ENCODE measurements around the gene CMPK1.

Gene CMPK1

DNA sequence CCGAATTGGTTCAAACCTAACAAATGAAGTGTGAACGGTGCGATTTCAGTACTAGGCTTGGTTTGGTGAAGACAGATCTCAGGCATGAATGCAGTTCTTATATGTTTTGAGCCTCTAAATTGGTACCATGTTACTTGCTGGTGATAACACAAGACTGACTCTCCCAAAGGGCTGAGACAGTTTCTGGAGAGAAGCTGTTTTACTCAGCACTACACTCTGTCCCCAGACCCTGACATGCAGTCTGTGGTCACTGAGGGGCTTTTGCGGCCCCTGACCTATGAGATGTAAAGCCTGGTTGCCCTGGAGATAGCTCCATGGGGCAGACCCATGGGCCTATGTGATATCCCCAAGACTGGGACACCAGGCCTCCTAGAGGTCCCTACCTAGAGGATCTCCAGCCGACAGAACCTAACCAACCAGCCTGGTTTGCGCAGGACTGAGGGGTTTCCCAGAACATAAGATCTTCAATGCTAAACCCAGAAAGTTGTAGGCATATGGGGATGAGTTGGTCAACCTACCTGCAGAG lies 63.1 kb downstream of the CMPK1 start:
- DNase-seq (ENCODE audit: low spot score), result no peak

DNA sequence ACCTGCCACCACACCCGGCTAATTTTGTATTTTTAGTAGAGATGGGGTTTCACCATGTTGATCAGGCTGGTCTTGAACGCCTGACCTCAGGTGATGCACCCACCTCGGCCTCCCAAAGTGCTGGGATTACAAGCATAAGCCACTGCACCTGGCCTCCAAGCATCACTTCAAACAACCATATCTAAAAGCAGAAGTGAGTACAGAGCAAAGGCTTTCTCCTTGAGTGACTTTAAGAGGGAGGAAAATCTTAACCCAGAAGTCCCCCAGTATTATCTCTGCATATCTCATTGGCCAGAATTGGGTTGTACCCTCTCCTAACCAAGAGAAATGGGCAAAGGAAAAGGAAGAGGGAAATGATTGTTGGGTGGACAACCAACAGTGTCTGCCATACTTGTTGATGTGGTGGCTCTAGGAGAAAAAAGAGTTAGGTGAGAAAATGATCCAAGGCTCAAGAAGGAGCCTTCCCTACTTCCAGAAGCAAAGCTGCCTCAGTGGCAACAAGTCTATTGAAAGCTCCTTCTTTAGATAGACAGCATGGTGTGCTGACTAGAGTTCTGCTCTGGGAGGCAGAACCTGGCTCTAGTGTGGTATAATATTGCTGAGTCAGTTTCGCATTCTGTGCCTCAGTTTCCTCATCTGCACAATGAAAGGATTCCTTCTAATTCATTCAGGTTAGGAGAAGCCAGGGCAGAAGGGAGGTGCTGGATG lies 65.7 kb downstream of the CMPK1 start:
- no peak for DNase-seq (ENCODE audit: low spot score)

DNA sequence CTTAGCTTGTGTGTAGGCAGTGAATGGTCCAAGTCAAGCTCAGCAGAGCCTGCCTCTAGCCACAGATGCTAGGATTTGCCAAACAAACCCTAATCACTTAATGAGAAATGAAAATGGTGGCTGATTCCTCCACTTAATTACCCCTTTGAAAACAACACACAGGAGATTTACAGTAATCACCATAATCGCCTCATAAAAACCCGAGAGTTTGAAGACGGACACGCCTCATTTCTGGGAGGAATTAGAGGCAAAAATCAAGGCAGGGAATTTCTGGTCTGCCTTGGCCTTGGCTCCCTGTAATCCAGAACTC lies 66.2 kb downstream of the CMPK1 start:
- DNase-seq (ENCODE audit: low spot score), result no peak

DNA sequence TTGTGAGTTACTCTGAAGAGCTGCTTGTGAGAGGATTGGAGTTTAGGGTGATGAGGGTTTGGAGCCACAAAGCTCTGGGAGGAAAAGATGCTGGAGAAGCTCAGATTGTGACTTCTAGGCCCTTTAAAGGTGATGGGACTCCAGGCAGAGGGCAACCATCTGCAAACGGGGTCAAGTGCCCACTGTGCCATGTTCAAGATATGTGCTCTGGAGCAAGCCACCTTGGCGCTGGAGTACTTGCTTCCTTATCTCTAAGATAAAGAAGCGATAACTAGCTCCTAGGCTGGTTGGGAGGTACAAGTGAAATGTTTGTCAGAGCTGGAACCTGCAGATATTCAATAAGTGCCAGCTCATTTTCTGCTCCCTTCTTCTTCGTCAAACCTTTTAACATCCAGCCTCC lies 68.2 kb downstream of the CMPK1 start:
- no peak for DNase-seq (ENCODE audit: low spot score)

DNA sequence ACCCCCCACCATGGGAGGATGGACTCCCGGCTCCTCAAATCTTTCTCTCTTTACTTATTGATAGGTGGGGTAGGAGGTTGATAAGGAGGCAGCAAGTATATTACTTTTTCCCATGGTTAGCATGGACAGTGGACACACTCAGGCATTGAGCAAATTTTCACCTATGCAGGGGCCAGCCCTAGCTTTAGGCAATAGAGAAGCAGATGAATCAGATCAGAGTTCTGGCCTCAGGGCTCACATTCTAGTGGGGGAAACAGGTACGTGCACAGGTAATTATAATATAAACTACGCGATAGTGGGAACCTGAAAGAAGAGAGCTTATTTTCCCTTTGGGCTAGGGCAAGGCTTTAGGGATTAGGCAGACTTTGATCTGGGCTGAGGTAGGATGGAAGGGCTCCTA lies 69.0 kb downstream of the CMPK1 start:
- DNase-seq (ENCODE audit: low spot score), result no peak

DNA sequence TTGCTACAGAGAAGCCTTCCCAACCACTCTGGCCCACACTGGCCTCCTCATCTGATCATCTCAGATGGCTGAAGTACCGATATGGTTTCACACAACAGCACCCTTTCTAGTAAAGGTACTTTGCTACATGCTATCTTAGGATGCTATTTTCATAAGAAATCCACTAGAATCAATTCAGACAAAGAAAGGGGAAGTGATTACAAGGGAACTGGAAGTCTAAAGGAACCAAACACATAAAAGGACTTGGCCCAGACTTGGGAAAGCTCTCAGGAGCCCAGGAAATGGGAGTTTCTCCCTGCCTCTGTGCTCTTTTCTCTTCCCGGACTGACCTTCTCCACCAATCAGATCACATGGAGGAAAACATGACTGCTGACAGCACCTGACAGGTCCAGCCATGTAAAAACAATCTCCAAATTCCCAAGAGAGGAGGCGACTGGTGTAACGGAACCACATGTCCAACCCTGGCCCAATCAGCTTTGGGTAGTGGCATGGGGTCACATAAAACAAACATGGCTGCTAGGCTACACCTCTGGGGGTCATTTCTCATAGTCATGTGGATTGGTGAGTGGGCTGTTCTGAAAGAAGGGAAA lies 69.8 kb downstream of the CMPK1 start:
- no peak for DNase-seq (ENCODE audit: low spot score)

DNA sequence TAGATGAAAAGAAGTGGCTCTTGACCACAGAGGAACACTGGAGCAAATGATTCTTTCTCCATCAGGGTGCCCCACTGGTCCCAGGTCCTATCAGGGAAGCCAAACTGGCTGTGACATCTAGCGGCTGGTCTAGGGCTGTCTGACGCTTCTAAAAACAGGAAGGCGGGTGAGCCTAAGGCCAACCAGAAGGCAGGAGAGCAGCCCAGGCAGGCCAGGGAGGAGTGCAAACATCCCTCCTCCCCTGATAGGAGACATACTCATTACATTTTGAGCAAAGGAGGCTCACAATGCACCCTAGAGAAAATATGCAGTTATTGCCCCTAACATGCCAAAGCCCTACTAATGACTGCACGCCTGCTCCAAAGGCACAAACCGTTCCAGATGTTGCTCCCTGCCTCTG lies 72.1 kb downstream of the CMPK1 start:
- DNase-seq (ENCODE audit: low spot score), result no peak

DNA sequence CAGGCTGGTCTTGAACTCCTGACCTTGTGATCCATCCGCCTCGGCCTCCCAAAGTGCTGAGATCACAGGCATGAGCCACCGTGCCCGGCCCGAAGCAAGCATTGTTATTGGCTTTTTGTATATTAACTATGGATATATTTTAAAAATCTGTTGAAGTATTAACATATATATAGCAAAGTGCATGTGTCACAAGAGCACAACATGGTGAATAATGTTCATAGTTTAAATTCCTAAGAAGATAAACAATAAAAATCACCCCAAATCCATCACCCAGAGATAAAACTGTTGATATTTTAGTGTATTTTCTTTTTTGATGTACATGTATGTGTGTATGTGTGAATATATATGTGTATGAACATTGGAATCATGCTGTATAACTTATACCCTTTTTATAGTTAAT lies 73.4 kb downstream of the CMPK1 start:
- no peak for DNase-seq (ENCODE audit: low spot score)

DNA sequence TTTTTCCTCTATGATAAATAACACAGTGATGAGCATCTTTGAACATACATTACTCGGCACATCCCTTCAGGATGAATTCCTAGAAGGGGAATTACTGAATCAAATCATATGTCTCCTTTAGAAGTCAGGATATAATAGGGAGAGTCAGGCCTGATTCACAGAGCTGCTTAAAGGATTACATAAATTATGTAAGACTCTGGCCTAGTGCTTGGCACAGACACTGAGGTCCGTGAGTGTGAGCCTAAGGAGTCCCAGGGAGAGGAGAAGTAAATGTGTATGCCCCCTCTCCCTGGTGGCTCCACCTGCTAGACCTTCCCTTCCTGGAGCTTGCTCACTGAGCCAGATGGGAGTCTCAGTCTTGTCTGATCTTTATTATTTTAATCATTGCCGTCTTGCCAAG lies 73.9 kb downstream of the CMPK1 start:
- DNase-seq (ENCODE audit: low spot score), result no peak

DNA sequence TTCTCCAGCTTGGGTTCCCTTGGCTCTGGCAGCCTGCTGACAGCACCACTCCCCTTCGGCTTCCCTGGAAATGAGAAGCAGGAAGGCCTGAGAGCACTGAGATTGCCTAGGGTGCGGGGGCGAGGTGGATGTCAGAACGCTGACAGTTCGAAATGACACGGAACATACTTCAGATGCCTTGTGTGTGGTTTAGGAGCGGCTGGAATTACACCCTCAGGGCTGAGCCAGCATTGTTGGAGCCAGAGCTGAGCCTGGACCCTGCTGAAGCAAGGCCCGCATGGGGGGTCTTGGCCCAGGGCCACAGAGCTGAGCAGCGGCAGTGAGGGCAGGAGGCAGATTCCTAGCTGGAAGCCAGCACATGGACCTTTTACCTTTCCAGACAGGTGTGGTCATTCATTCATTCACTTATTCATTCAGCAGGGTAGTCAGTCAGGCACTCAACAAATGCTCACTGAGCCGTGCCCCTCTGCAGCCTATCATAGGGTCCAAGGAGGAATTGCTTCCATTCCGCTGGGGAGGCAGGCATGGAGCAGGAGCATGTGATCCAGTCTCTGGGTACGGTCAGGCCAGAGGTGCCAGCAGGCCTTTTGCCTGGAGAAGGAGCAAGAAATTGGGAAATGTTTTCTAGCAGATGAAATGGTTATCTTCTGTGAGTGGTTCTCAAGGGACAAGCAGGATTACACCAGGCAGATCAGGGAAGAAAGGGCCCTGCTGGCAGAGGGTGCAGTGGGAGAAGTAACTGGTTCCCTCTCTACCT lies 75.9 kb downstream of the CMPK1 start:
- no peak for DNase-seq (ENCODE audit: low spot score)

DNA sequence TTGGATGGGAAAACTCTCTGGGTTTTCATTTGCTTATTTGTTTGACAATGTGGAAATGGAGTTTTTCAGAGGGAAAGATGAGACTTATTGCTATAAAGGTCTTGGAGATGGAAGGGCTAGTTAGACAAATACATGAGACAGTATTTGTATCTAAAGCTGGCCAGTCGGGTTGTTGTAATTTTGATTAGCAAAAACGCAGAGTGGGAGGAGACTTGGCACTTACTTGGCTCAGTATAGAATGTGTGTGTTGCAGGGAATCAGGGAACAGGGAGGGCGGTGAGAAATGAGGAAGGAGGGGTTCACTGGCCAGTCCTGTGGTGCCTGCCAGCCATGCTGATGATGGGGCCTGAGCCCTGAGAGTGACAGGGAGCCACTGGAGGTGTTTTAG lies 76.5 kb downstream of the CMPK1 start:
- no peak for DNase-seq (ENCODE audit: low spot score)

DNA sequence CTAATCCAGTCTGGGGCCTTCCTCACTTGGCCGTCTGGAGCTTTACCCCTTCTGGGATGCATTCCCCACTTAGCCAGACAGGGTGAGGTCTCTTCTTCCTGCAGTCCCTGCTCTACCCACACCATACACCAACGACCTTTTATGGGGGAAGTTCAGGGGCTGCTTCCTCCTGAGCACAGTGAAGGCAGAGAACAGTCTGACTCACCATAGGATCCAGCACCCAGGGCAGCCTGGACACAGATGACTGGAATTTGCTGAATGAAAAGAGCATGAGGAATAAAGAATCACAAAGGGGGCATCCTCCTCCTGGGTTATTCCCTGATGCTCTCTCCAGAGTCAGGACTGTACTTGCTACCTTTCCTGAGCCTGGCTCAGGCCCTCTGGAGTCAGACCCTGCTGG lies 77.8 kb downstream of the CMPK1 start:
- DNase-seq (ENCODE audit: low spot score), result no peak

DNA sequence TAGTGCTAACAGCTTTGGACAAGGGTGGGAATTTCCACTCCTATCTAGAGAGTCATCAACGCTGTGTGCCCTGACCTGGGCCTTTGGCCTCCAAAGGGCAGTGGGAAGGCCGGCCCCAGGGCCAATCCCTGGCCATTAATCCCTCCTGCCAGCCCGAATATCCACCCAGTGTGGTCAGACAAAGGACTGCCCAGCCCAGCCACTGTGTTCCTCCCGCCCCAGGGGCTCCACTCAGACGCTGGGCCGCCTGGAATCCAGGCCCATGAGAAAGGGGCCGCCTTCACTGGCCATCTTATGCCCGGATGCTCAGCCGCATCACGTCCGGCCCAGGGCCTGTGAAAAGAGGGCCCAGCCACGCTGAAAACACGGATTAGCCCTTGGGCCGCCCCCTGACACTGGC lies 78.8 kb downstream of the CMPK1 start:
- DNase-seq (ENCODE audit: low spot score), result no peak

DNA sequence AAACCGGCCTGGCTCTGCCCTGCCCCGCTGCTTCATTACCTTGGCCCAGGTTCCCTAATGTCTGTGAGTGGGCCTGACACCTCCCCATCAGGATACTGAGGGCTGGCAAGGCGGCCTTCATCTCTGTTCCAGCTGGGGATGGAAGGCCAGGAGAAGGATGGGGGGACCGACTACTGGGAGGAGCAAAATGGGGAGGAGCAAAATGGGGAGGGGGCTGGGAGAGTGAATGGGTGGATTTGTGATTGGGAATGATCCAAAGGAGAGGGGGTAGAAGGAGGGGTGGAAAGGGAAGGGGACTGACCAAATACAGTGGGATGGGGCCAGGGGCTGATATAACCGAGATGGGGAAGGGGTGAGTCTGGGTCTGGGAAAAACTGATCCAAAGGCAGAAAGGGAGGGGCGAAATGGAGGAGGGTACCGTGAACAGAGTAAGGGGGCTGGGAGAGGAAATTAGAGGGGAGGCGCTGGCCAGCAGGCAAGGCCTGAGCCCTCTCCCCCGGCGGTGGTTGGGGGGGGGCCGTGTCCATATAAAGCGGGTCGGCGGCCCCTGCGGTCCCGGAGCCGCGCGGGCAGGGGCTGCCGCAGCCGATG lies 82.2 kb downstream of the CMPK1 start, which contains the start of gene FOXE3:
Gene FOXE3 (plus strand): TSS at position 558 of the 591 bp plus-strand sequence. CDS start 31 bp downstream, at position 589.
- no peak for DNase-seq (ENCODE audit: low spot score)

DNA sequence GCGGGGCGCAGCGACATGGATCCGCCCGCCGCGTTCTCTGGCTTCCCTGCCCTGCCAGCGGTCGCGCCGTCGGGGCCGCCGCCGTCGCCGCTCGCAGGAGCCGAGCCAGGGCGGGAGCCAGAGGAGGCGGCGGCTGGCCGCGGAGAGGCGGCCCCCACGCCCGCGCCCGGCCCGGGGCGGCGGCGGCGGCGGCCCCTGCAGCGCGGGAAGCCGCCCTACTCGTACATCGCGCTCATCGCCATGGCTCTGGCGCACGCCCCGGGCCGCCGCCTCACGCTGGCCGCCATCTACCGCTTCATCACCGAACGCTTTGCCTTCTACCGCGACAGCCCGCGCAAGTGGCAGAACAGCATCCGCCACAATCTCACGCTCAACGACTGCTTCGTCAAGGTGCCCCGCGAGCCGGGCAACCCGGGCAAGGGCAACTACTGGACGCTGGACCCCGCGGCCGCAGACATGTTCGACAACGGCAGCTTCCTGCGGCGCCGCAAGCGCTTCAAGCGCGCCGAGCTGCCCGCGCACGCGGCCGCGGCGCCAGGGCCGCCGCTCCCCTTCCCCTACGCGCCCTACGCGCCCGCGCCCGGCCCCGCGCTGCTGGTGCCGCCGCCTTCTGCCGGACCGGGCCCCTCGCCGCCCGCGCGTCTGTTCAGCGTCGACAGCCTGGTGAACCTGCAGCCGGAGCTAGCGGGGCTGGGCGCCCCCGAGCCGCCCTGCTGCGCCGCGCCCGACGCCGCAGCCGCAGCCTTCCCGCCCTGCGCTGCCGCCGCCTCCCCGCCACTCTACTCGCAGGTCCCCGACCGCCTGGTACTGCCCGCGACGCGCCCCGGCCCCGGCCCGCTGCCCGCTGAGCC lies 83.0 kb downstream of the CMPK1 start:
- DNase-seq (ENCODE audit: low spot score), result no peak

DNA sequence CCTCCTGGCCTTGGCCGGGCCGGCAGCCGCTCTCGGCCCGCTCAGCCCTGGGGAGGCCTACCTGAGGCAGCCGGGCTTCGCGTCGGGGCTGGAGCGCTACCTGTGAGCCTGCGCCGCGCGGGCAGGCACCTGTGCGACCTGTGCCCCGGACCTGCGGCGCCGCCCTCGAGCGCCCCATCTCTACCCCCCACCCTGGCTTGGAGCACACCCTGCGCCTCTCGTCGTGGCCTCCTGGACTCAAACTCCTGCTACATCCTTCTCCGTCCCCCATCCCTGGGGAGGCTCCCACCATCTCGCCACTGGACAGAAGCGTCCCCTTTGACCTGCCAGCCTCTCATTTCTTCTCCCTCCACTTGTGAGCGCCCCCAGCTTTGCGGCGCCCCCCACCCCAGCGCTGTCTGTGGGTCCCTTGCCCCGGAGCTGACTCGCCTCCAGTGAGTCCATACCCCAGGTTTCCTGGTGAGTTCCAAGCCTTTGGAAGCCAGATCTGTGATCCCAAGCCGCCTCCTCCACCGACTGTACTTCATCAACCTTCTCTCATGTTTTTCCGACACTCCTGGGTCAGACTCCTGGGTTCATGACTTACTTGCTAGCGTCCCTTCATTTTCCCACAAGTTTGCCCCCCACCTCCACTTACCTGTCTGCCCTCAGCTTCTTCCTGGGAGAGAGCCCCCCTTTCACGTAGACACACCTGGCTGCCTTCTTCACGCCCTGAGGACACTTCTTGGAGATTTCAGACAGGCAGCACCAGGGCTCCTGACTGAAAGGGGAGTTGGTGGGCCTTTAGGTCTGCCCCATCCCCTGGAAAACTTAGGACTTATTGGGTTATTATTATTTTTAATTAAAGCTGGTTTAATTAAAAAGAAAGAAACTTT lies 83.8 kb downstream of the CMPK1 start:
- no peak for DNase-seq (ENCODE audit: low spot score)

DNA sequence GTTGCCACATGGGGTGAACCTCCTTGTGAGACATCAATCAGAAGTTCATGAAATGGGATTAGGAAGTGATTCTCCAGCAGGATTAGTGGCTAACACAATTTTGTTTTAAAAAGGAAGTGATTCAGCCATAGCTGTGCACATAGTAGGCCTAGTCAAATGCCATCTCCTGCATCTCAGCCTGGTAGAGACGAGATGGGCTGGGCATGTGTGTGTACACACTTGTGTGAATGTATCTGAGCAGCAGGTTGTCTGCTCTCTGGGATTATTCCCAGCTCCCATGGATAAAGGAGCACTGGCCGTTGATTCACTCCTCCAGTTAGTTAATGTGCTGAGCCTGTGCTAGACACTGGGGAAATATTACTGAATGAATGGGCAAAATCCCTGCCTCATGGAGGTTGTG lies 84.5 kb downstream of the CMPK1 start:
- DNase-seq (ENCODE audit: low spot score), result no peak

DNA sequence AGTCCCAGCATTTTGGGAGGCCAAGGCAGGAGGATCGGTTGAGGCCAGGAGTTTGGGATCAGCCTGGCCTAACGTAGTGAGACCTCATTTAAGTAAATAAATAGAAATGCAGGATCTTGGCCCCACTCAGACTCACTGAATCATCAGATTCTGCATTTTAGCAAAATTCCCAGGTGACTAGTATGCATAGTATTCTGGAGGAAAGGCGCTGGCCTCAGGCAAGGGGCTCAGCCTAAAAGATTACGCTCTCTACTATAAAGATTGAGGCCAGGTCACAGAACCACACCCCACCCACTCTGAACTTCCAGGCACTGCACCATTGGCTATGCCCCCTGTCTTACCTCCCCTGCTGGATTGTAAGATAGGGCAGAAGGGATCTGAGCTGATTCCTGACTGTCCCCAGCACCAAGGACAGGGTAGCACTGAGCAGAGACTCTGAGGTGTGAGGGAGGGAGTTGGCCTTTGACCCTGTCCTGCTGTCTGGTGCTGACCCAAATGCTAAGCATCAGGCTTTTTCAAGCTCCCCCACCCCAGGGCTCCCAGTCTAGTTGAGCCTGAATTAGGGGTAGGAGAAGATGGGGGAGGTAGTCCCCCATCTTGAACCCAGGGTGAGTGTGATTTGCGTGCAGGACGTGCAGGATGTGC lies 85.2 kb downstream of the CMPK1 start:
- no peak for DNase-seq (ENCODE audit: low spot score)

DNA sequence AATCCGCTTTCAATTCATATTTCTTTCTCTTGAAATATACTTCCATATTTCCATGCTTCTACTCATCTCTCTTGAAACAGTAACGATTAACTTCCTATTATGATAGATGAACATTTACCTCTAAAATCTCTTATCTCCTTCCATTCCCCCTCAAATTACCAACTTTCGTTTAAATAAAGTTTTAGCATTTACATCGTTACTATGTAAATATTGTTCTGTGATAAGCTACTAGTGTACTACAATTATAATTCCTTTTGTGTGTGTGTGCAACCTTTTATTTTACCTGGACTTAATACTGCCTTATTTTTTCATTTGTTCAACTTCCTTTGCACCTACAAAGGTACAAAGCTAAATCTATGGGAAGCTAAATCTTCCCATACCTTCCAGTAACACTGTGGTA lies 87.0 kb downstream of the CMPK1 start:
- no peak for DNase-seq (ENCODE audit: low spot score)

DNA sequence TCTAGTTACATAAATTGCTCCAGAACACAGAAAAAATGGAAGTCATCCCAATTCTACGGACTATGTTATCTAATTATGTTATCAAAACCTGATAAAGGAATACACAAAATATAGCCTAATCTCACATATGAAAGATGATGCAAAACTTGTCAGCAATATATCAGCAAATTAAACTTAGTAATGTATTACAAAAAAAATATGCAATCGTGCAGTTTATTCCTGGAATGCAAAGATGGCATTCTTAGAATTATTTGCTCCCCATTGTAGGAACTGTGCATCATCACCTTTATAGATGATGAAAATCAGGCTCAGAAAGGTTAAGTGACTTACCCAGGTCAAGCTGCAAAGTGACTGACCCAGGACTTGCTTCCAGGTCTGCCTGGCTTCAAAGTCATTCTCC lies 90.3 kb downstream of the CMPK1 start:
- no peak for DNase-seq (ENCODE audit: low spot score)
